Mucosa of descending colon (tissue), 3 donors: Measurements from ENCODE around the gene EXOSC1. TPM values are rescaled to one million over a fixed set of nuclear protein-coding genes. Genes with fewer than 3 reads are reported as not detected.

Experiments
- ATAC-seq: fragments of 200-7000 bp; cut with Tn5 transposase; one replicate; pipeline ENCODE4 v1.9.1; 2020; ENCODE audit warnings: mild to moderate bottlenecking, moderate library complexity
- DNase-seq, 3 donors: peaks; one replicate each; pipeline ENCODE4 v3.0.0-alpha.2; 2020
- H3K36me3 ChIP-seq: fragments of 200-600 bp; one replicate; pipeline ENCODE4 v1.8.0; 2021; ENCODE audit warnings: low read depth, mild to moderate bottlenecking
- H3K4me1 ChIP-seq: fragments of 200-600 bp; one replicate; pipeline ENCODE4 v1.8.0; 2021; ENCODE audit warnings: low read depth, mild to moderate bottlenecking
- H3K4me3 ChIP-seq: fragments of 200-600 bp; one replicate; pipeline ENCODE4 v1.8.0; 2021; ENCODE audit warnings: mild to moderate bottlenecking
- H3K9me3 ChIP-seq: fragments of 200-600 bp; one replicate; pipeline ENCODE4 v1.8.0; 2021; ENCODE audit warnings: mild to moderate bottlenecking
- CTCF ChIP-seq: fragments of 200-600 bp; IDR thresholded peaks from one replicate; pipeline ENCODE4 v1.8.0; 2022; ENCODE audit warnings: antibody characterized with exemption, mild to moderate bottlenecking
- intact Hi-C, 2 donors: fragments of 100-400 bp; cut with DNase I in 1 of 2; cut with micrococcal nuclease in 1 of 2; formaldehyde crosslinking; loops; one replicate each; pipeline versions ENCODE4 v1.11.0 to v1.11.1; 2022; cut with DNase I, micrococcal nuclease
- total RNA-seq, 3 donors: library from RNA; stranded (reverse); fragmentation: NEBNext Ultra II Directional in 2 of 3; extraction: Animal tissue kit (Norgen Biotek cat#: 25700) in 2 of 3; gene quantifications; one replicate each; pipeline versions ENCODE4 v1.2.1 to v1.2.4, GENCODE V29; 2021 to 2023
- donor health status: DM: no; HTN: no; CAD: no; lungs with moderate emphysema.
- donor health status: DM: no; HTN: no; CAD: no.
- donor health status: DM: no; HTN: yes; CAD: no.

The EXOSC1 gene
- total RNA-seq, 3 donors from 2014 or later, result 20.7 to 30.9 (median 21.3) TPM

- TF ChIP-seq CTCF, result no peak
- Histone ChIP-seq H3K9me3 (no peaks in the 10 kb centered on the region), H3K4me1 (peaks cover 13% of the 10 kb centered on the region), H3K4me3 (no peak overlapping the region), H3K36me3 (no peaks in the 10 kb centered on the region)
- intact Hi-C loops, result no loop called here
- ATAC-seq, result no peak
- no peak for DNase-seq
Observed at GRCh38 chr10:97450828-97451227, 5.0 kb upstream of the EXOSC1 start.

- no peak for DNase-seq
- Histone ChIP-seq H3K36me3 (no peaks in the 10 kb centered on the region), H3K4me1 (peaks cover 19% of the 10 kb centered on the region), H3K9me3 (no peaks in the 10 kb centered on the region), H3K4me3 (peak overlapping the region; percentile 54)
- no peak for TF ChIP-seq CTCF
- intact Hi-C loops, result no loop called here
- peak; percentile 5 for ATAC-seq
Observed at GRCh38 chr10:97445357-97445721, 467 bp downstream of the EXOSC1 start.

- no peak for TF ChIP-seq CTCF
- no peak for DNase-seq
- no peak for ATAC-seq
- Histone ChIP-seq H3K36me3 (no peaks in the 10 kb centered on the region), H3K4me3 (no peak overlapping the region), H3K9me3 (no peaks in the 10 kb centered on the region), H3K4me1 (peaks cover 19% of the 10 kb centered on the region)
- intact Hi-C loops, result no loop called here
Observed at GRCh38 chr10:97444212-97444611, 1.6 kb downstream of the EXOSC1 start.

GRCh38 chr10:97442277-97442676, 3.5 kb downstream of the EXOSC1 start:
- DNase-seq, result no peak
- H3K36me3 ChIP-seq, result peaks cover 8% of the 10 kb centered on the region
- no peak for ATAC-seq
- H3K4me3 ChIP-seq, result no peak overlapping the region
- intact Hi-C loops, result no loop called here
- no peak for TF ChIP-seq CTCF
- H3K4me1 ChIP-seq, result peaks cover 15% of the 10 kb centered on the region
- H3K9me3 ChIP-seq, result no peaks in the 10 kb centered on the region

GRCh38 chr10:97435211-97435610, 10.6 kb downstream of the EXOSC1 start:
- H3K9me3 ChIP-seq, result no peaks in the 10 kb centered on the region
- TF ChIP-seq CTCF, result no peak
- DNase-seq (no peak), ATAC-seq (no peak)
- intact Hi-C loops, result no loop called here
- no peaks in the 10 kb centered on the region for H3K4me1 ChIP-seq
- peaks cover 14% of the 10 kb centered on the region for H3K36me3 ChIP-seq
- H3K4me3 ChIP-seq, result no peak overlapping the region

- Histone ChIP-seq H3K4me3 (no peak overlapping the region), H3K36me3 (peaks cover 14% of the 10 kb centered on the region), H3K9me3 (no peaks in the 10 kb centered on the region), H3K4me1 (no peaks in the 10 kb centered on the region)
- no peak for TF ChIP-seq CTCF
- ATAC-seq (no peak), DNase-seq (no peak)
- intact Hi-C loops, result no loop called here
Observed at GRCh38 chr10:97434557-97434956, 11.2 kb downstream of the EXOSC1 start.
